Glutamatergic neuron (in vitro differentiated cells): Measurements from ENCODE around the gene KCNG2. TPM values are rescaled to one million over a fixed set of nuclear protein-coding genes. Genes with fewer than 3 reads are reported as not detected.

Experiments
- DNase-seq: peaks from one replicate; pipeline ENCODE4 v3.0.0; 2022
- H3K27ac Mint-ChIP-seq: one replicate; pipeline ENCODE4 v1.8.0; 2020; ENCODE audit warnings: mild to moderate bottlenecking, mixed read lengths, inconsistent platforms; ENCODE audit not compliant: unreplicated experiment
- H3K27me3 Mint-ChIP-seq: one replicate; pipeline ENCODE4 v1.8.0; 2020; ENCODE audit warnings: mild to moderate bottlenecking, moderate library complexity, mixed read lengths, inconsistent platforms; ENCODE audit not compliant: unreplicated experiment
- H3K36me3 Mint-ChIP-seq: one replicate; pipeline ENCODE4 v1.8.0; 2020; ENCODE audit warnings: mild to moderate bottlenecking, mixed read lengths, inconsistent platforms; ENCODE audit not compliant: unreplicated experiment
- H3K4me1 Mint-ChIP-seq: one replicate; pipeline ENCODE4 v1.8.0; 2020; ENCODE audit warnings: mild to moderate bottlenecking, low read depth, mixed read lengths, inconsistent platforms; ENCODE audit not compliant: unreplicated experiment
- H3K4me3 Mint-ChIP-seq: one replicate; pipeline ENCODE4 v1.8.0; 2020; ENCODE audit warnings: mild to moderate bottlenecking, mixed read lengths, inconsistent platforms; ENCODE audit not compliant: unreplicated experiment
- H3K9me3 Mint-ChIP-seq: one replicate; pipeline ENCODE4 v1.8.0; 2020; ENCODE audit warnings: mild to moderate bottlenecking, moderate library complexity, mixed read lengths, inconsistent platforms; ENCODE audit not compliant: unreplicated experiment
- CTCF ChIP-seq: fragments of 200-600 bp; sonication (generic); IDR thresholded peaks from one replicate; pipeline ENCODE4 v1.5.0; 2021; ENCODE audit not compliant: partially characterized antibody, unreplicated experiment
- long read RNA-seq: library from polyadenylated mRNA; unstranded; transcript quantifications from one replicate; pipeline ENCODE4 v2.0.0, GENCODE V29; 2020; ENCODE audit not compliant: unreplicated experiment
- total RNA-seq: library from RNA; stranded (reverse); fragmentation: NEBNext Ultra II Directional; extraction: Animal tissue kit (Norgen Biotek cat#: 25700); gene quantifications from one replicate; pipeline ENCODE4 v1.2.1, GENCODE V29; 2021; ENCODE audit not compliant: unreplicated experiment

The KCNG2 gene
- total RNA-seq, result 1.6 TPM
- long read RNA-seq, partial matches to known transcripts, result 0 of 1 reads
- long read RNA-seq, other reads (novel, unspliced or antisense), result 1 of 1 reads

- H3K27ac Mint-ChIP-seq, result peak within 1 kb of the TSS; percentile 69
- peak within 1 kb of the TSS; percentile 93 for H3K4me3 Mint-ChIP-seq
- DNase-seq, result peak; percentile 77
- H3K27me3 Mint-ChIP-seq, result peaks cover 12% of the 10 kb centered on the region
- TF ChIP-seq CTCF, result no peak
- H3K9me3 Mint-ChIP-seq, result peaks cover 20% of the 10 kb centered on the region
- H3K4me1 Mint-ChIP-seq, result peaks cover 24% of the 10 kb centered on the region
- peaks cover 16% of the 10 kb centered on the region for H3K36me3 Mint-ChIP-seq
These were observed at the start of gene KCNG2 for GRCh38 chr18:79797518-79798345. TSS of gene KCNG2 (plus strand) at chr18:79797938. CDS start at chr18:79863668, 65,730 bp downstream.

GRCh38 chr18:79748321-79749180 lies 49.2 kb upstream of the KCNG2 start:
- no peak for TF ChIP-seq CTCF
- H3K27ac Mint-ChIP-seq, result no peak overlapping the region

GRCh38 chr18:79749251-79750191 lies 48.2 kb upstream of the KCNG2 start:
- Mint-ChIP-seq H3K9me3 (peaks cover 7% of the 10 kb centered on the region), H3K4me3 (no peak overlapping the region), H3K27me3 (peaks cover 4% of the 10 kb centered on the region), H3K27ac (no peak overlapping the region), H3K36me3 (peaks cover 6% of the 10 kb centered on the region), H3K4me1 (peaks cover 3% of the 10 kb centered on the region)
- DNase-seq, result peak; percentile 12
- no peak for TF ChIP-seq CTCF

More at GRCh38 chr18:79748321-79749180, 49.2 kb upstream of the KCNG2 start:
- Mint-ChIP-seq H3K4me1 (peaks cover 3% of the 10 kb centered on the region), H3K4me3 (no peak overlapping the region), H3K9me3 (peaks cover 11% of the 10 kb centered on the region), H3K36me3 (peaks cover 8% of the 10 kb centered on the region), H3K27me3 (peaks cover 5% of the 10 kb centered on the region)
- peak; percentile 8 for DNase-seq

GRCh38 chr18:79750980-79751571 lies 46.7 kb upstream of the KCNG2 start:
- H3K27ac Mint-ChIP-seq, result peak overlapping the region; percentile 9
- H3K9me3 Mint-ChIP-seq, result peaks cover 7% of the 10 kb centered on the region
- H3K4me1 Mint-ChIP-seq, result peaks cover 3% of the 10 kb centered on the region
- no peak overlapping the region for H3K4me3 Mint-ChIP-seq
- TF ChIP-seq CTCF, result no peak
- H3K36me3 Mint-ChIP-seq, result peaks cover 10% of the 10 kb centered on the region
- peaks cover 5% of the 10 kb centered on the region for H3K27me3 Mint-ChIP-seq
- DNase-seq, result peak; percentile 20
